Nucleus accumbens (tissue), 56 donors: ENCODE results near the gene EMSY.
A peak's percentile ranks its signal among the peaks of the same experiment; 100 is the strongest.
"Not testable (repeated sequence)": the region's sequence is repeated elsewhere in the genome, so short reads cannot be mapped to it uniquely, and the experiment has no call there.

Experiments
- DNase-seq, 56 donors: peaks; one replicate each; lab custom pipeline; 2025; lab: John Stamatoyannopoulos, UW

Gene EMSY

DNA sequence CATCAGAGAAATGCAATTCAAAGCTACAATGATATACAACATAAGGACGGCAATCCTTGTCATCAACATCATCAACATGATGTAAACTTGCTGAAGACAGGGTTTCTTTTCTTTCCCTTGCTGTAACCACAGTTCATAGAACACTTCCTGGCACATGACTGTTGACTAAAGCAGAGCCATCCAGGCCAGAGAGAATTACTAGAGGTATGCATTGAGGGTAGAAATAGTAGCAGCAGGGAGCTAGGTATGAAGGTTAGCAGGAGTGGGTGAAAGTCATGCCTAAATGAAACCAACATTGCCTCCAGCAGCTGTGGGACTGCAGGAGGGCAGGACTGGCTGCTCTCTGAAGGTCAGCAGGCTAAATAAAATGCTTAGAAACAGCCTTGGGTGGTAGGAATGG, 122.0 kb downstream of the EMSY start:
- no peak for DNase-seq

DNA sequence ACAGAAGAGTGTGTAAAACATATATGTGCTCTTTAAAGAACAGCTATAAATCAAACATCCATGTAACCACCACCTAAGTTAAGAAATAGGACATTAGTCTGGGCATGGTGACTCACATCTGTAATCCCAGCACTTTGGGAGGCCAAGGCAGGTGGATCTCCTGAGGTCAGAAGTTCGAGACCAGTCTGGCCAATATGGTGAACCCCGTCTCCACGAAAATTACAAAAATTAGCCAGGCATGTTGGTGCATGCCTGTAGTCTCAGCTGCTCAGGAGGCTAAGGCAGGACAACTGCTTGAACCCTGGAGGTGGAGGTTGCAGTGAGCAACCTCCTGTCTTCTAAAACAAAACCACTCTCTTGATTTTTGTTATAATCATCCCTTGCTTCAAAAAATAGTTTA, 122.4 kb downstream of the EMSY start:
- DNase-seq = no peak

- no peak for DNase-seq
These were observed 123.3 kb downstream of the EMSY start for GRCh38 chr11:76568139-76568538.

DNA sequence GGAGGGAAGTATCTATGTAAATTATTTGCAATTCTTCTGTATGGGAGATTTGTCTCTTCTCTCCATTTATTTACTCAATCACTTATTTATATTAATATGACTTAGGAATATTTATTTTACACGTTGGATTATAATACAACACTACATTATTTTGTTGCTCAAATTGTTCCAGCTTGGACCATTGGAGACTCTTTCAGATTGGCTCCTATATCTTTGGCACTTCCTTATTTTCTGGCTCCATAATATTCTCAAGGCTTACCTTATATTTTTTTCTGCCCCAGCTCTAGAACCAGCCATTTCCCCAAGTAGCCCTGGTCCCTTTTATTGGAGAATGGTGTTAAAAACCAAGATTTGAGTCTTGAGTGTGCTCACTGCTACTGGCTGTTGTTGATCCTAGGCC, 123.8 kb downstream of the EMSY start:
- no peak for DNase-seq

DNA sequence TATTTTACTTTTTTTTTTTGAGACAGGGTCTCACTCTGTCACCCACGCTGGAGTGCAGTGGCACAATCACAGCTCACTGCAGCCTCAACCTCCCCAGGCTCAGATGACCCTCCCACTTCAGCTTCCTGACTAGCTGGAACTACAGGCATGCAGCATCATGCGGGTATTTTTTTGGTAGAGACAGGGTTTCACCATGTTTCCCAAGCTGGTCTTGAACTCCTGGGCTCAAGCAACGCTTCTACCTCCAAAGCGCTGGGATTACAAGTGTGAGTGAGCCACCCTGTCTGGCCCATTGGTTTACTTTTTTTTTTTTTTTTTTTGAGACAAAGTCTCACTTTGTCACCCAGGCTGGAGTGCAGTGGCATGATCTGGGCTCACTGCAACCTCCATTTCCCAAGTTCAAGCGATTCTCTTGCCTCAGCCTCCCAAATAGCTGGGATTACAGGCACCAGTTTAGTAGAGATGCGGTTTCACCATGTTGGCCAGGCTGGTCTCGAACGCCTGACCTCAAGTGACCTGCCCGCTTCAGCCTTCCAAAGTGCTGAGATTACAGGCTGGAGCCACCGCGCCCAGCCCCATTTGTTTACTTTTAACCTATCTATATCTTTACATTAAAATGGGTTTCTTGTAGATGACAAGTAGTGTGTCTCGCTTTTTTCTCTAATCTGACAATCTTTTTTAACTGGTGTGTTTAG, 127.5 kb downstream of the EMSY start:
- not testable (repeated sequence) for DNase-seq

- no peak for DNase-seq
These were observed 129.6 kb downstream of the EMSY start for GRCh38 chr11:76574406-76574805.

- no peak for DNase-seq
These were observed 130.1 kb downstream of the EMSY start for GRCh38 chr11:76574879-76575278.

GRCh38 chr11:76577226-76577920, 132.6 kb downstream of the EMSY start:
- DNase-seq = no peak

DNA sequence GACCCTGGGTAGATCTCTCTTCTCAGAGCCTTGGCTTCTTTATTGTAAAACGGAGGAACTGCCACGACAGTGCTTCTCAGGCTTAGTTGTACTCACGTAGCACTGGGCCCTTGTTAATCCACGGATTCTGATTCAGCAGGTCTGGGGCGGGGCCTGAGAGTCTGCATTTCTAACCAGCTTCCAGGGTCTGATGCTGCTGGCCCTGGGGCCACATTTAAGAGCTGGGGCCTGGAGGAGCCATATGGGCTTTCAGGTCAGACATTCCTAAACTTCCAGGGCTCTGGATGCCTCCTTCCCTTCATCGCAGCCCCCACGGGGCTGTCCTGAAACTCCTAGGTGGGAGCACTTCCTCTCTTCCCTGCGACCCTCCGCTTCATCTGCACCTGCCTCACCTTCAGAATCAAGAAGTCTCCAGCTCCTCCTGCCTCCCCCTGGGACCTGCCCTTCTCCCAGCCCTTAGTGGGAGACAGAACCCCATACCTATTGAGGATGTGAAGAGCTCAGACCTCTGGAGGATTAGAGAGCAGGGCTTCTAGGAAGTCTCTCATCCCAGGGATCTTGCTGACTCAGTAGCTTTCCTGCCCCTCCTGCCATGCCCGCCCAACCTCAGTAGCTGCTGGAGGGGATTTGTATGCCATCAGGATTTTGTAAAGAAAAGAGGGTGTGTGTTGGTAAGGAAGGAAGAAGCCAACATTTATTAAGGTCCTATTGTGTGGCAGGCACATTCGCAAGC, 133.3 kb downstream of the EMSY start:
- no peak for DNase-seq

DNA sequence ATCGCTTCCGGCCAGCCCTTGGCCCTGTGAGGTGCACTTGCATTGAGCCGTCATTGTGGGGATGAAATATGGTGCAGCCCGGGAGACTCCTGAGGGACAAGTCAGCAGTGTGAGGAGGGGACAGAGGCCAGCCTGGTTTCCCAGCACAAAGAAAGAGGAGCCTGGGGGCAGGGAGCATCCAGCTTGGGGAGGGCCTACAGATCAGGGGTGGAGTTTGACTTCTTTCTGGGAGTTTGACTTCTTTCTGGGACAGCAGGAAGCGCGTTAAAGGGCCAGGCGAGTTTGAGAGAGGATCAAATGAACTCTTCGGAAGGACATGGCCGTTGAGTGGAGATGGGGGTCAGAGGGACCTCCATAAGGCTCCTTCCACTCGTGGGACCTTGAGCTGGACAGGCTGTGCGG, 133.8 kb downstream of the EMSY start:
- no peak for DNase-seq

DNA sequence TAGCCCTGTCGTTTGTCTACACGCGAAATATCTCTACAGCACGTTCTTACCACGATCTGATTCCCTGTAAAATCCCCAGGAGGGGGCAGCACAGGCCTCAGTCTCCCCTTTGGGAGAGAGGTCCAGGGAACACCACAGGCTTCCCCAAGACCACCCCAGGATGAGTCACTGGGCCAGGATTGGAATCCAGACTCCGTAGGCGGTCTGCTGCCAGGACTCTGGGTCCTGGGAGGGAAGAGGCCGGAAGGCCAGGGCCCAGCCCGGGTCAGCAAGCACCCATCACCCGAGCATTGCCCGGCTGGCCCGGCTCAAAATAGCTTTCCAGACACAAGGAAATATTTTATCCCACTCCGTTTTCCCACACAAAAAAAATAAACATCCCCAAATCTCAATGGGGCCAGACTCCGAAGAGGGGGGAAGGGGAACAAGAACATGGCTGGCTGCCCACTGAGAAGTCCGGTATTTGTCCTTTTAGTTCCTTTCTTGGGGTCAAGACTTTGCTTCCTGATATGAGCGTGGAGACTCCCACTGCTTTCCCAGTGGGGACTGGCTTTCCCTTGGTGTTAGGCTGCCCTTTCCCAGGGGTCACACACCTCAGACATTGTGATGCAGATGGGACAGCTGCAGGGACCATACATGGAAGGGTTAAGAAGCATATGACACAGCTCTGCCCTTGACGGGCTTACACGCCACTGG, 134.4 kb downstream of the EMSY start:
- DNase-seq = no peak

DNA sequence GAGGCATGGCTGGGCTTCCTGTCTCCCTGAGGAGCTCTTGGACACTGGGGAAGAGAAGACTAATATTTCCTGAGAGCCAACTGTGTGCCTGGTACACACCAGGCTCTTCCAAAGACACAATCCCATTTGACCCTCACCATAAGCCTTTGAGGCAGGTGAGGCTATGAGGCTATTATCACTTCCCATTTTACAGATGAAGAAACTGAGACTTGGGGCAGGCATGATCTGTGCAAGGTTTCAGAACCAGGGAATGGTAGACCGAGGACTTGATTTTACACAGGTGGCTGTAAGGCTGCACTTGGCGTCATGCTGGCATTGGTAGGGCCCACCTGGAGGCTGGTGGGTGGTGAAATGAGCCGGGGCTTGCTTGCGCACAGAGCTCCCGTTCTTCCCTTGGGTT, 134.9 kb downstream of the EMSY start:
- no peak for DNase-seq

DNA sequence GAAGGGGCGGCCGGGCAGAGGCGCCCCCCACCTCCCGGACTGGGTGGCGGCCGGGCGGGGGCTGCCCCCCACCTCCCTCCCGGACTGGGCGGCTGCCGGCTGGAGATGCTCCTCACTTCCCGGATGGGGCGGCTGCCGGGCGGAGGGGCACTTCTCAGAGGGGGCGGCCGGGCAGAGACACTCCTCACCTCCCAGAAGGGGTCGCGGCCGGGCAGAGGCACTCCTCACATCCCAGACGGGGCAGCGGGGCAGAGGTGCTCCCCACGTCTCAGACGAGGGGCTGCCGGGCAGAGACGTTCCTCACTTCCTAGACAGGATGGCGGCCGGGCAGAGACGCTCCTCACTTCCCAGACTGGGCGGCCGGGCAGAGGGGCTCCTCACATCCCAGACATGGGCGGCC, 137.7 kb downstream of the EMSY start:
- not testable (repeated sequence) for DNase-seq

DNA sequence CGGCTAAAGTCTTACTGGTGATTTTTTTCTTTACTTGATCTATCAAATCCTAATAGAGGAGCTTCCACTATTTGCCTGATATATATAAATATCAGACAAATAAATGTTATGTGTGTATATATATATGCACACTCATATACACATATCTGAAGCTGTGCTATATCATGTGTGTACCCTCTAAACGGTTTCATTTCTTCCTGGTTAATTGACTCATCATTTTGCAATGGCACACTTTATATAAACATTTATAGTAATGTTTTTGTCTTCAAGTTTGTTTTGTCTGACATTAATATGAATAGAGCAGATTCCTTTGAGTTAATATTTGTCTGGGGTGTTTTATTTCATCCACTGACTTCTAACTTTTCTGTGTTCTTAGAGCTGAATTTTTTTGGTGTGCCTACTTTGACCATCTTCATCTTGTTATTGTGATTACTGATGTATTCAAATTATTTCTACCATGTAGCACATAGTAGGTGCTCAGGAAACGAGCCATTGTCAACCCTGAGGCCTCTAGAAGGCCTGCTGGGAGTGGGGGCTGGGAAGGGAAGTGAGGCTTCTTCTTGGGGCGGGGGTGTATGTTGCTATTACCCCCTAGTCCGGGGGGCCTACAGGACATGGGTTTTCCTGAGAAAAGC, 143.1 kb downstream of the EMSY start:
- no peak for DNase-seq

DNA sequence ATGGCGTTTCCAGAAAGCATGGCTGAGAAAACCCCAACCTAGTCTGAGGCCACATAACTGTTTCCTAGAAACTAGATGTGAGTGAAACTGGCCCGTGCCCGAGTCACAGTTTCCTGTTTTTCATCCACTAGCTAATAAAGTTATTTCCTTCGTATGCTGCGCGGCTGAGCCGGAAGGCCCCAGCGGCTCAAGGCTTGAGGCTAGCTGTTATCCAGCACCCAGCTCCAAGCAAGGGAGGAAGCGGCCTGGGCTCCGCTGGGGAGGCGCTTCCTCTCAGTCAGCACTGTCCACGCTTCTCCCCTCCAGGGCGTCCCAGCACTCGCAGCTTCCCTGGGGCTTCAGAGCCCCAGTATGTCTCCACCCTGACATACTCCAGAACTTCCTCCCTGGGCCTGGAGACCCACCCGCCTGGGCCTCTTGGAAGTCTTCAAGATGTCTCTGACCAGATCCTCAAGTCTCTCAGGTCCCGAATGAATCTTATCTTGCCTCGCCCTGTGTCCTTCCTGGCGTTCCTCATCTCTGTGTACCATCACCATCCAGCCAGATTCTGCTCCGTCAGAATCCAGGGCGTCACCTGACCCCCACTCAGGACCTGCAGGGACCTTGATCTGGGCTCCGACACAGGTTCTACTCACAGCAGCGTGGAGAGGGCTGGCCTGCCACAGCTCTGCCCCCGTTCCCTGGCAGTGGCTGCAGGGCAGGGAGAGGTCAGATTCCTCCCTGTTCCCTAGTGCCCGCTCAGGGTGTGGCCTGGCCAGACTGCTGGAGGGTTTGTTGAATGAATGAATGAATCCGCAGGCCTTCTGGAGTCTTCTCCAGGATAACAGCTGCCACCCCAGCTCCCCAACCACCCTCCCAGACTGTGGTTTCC, 143.9 kb downstream of the EMSY start:
- peak in 1 of 56 donors; percentile 5 for DNase-seq

DNA sequence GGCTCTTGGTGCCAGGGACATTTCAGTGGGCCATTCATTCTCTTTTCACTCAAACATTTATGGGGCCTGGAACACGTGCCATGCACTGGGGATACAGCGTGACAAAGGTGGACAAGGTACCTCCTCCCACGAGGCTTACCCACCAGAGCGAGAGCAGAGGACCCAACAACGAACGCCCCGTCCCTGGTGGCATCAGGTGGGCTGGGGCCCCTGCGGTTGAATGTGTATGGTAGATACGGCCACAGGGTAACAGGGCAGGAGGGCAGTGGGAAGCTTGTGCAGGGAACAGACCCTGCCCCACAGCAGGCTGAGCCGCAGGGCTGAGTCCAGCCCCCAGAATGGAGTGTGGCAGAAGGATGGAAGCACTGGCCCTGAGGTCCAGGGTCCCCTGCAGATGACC, 144.7 kb downstream of the EMSY start:
- no peak for DNase-seq

- no peak for DNase-seq
These were observed 145.4 kb downstream of the EMSY start for GRCh38 chr11:76589964-76590950.

DNA sequence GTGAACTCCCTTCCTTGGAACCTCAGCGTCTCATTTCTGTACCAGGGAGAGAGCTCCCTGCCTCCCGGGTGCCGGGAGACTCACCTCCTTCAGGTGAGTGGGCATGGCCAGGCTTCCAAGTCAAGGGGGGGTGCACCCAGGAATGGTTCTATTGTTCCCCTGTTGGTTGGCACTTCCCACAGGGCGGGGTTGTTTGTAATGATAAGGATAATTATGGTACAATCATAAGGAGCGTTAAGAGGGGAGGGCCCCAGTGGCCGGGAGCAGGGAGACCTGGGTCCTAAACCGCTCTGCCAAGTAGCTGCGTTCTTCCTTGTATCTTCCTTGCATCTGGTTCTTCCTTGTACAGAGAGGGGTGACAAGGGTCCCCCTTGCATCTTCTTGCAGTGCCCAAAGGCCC, 146.6 kb downstream of the EMSY start:
- no peak for DNase-seq
